SK-N-SH (cell line): ENCODE measurements around the gene MZF1. TPM values are rescaled to one million over a fixed set of nuclear protein-coding genes. Genes with fewer than 3 reads are reported as not detected.

Source experiments
- CTCF ChIA-PET: fragments of 300-600, 350-600 bp; formaldehyde crosslinking; extraction: SDS; loops from one replicate; lab custom pipeline; 2021; lab: Yijun Ruan, JAX
- POLR2A ChIA-PET: fragments of 350-600 bp; sonication (Branson Sonifier 250); formaldehyde crosslinking; extraction: SDS; loops from one replicate; lab custom pipeline; 2020; ENCODE audit warnings: antibody characterized with exemption, inconsistent platforms; lab: Yijun Ruan, JAX
- DNase-seq: peaks from one replicate; pipeline ENCODE4 v3.0.0; 2012
- H2AFZ ChIP-seq: fragments of 200-600 bp; sonication (generic); 2 replicates; pipeline ENCODE4 v1.8.1; 2016; ENCODE audit warnings: antibody characterized with exemption, mild to moderate bottlenecking, low read depth
- H3F3A ChIP-seq: fragments of 200-600 bp; sonication (generic); replicated peaks from 2 replicates; pipeline ENCODE3; 2016; ENCODE audit warnings: antibody characterized with exemption, mild to moderate bottlenecking; ENCODE audit not compliant: insufficient read depth
- H3K27ac ChIP-seq, 2 experiments: fragments of 200-500 bp in 1 of 2; fragments of 200-600 bp in 1 of 2; sonication (Bioruptor generic) in 1 of 2; sonication (generic), shearing (Covaris generic) in 1 of 2; 2 replicates each; pipeline versions ENCODE4 v1.5.1 to v1.6.1; 2014 to 2016; ENCODE audit warnings: low read depth in 2 of 2, inconsistent platforms in 1 of 2, low read length in 1 of 2, mild to moderate bottlenecking in 1 of 2, mixed read lengths in 1 of 2
- H3K27me3 ChIP-seq: fragments of 200-600 bp; sonication (generic), shearing (Covaris generic); 2 replicates; pipeline ENCODE4 v1.6.1; 2016; ENCODE audit warnings: mixed run types; ENCODE audit not compliant: insufficient read depth
- H3K36me3 ChIP-seq, 2 experiments: fragments of 200-500 bp in 1 of 2; fragments of 200-600 bp in 1 of 2; sonication (Bioruptor generic) in 1 of 2; sonication (generic) in 1 of 2; replicated peaks in 1 of 2; 2 replicates each; pipeline versions ENCODE3 to v1.5.1; 2014 to 2016; ENCODE audit warnings: low read length in 1 of 2, mild to moderate bottlenecking in 1 of 2; ENCODE audit not compliant: insufficient read depth in 2 of 2, control insufficient read depth in 1 of 2
- H3K4me1 ChIP-seq, 2 experiments: fragments of 200-500 bp in 1 of 2; fragments of 200-600 bp in 1 of 2; sonication (Bioruptor generic) in 1 of 2; sonication (generic), shearing (Covaris generic) in 1 of 2; 2 replicates each; pipeline versions ENCODE4 v1.5.1 to v1.6.1; 2014 to 2016; ENCODE audit warnings: low read depth in 1 of 2, low read length in 1 of 2, mixed run types in 1 of 2; ENCODE audit not compliant: insufficient read depth in 2 of 2, control insufficient read depth in 1 of 2
- H3K4me2 ChIP-seq: fragments of 200-600 bp; sonication (generic), shearing (Covaris generic); 2 replicates; pipeline ENCODE4 v1.6.1; 2017; ENCODE audit warnings: mixed run types
- H3K4me3 ChIP-seq, 2 experiments: fragments of 200-500 bp in 1 of 2; fragments of 200-600 bp in 1 of 2; sonication (Bioruptor generic) in 1 of 2; sonication (generic), shearing (Covaris generic) in 1 of 2; 2 replicates each; pipeline versions ENCODE4 v1.5.1 to v1.8.1; 2014 to 2016; ENCODE audit warnings: low read depth in 2 of 2, inconsistent platforms in 1 of 2, low read length in 1 of 2, mild to moderate bottlenecking in 1 of 2, mixed read lengths in 1 of 2, moderate library complexity in 1 of 2
- H3K79me2 ChIP-seq: fragments of 200-600 bp; sonication (generic); 2 replicates; pipeline ENCODE4 v1.8.1; 2017; ENCODE audit warnings: mild to moderate bottlenecking; ENCODE audit not compliant: insufficient read depth
- H3K9ac ChIP-seq: fragments of 200-600 bp; sonication (generic); 2 replicates; pipeline ENCODE4 v1.6.1; 2017; ENCODE audit warnings: mixed run types
- H3K9me2 ChIP-seq: fragments of 200-600 bp; sonication (generic); 2 replicates; pipeline ENCODE4 v1.6.1; 2017; ENCODE audit warnings: mixed run types
- H3K9me3 ChIP-seq: fragments of 200-600 bp; sonication (generic); 2 replicates; pipeline ENCODE4 v1.6.1; 2017; ENCODE audit warnings: mixed run types, mild to moderate bottlenecking, moderate library complexity
- H4K20me1 ChIP-seq: fragments of 200-600 bp; sonication (generic); 2 replicates; pipeline ENCODE4 v1.6.1; 2017; ENCODE audit warnings: mild to moderate bottlenecking, mixed run types; ENCODE audit not compliant: insufficient read depth
- EZH2phosphoT487 ChIP-seq: fragments of 200-600 bp; sonication (generic); IDR thresholded peaks from 2 replicates; pipeline ENCODE4 v1.6.1; 2017; ENCODE audit warnings: low read depth, mixed run types, mild to moderate bottlenecking, antibody characterized with exemption, moderate library complexity, borderline replicate concordance
- FOSL2 ChIP-seq: IDR thresholded peaks from 2 replicates; pipeline ENCODE4 v1.4.0; 2012; ENCODE audit warnings: low read depth, mild to moderate bottlenecking, moderate library complexity, borderline replicate concordance
- GABPA ChIP-seq: IDR thresholded peaks from 2 replicates; pipeline ENCODE4 v1.4.0; 2012; ENCODE audit warnings: low read depth, mild to moderate bottlenecking
- JUND ChIP-seq: IDR thresholded peaks from 2 replicates; pipeline ENCODE4 v1.4.0; 2012
- MEF2A ChIP-seq: IDR thresholded peaks from 2 replicates; pipeline ENCODE4 v1.4.0; 2012; ENCODE audit warnings: low read depth, borderline replicate concordance
- NFIC ChIP-seq: IDR thresholded peaks from 2 replicates; pipeline ENCODE4 v1.4.0; 2012; ENCODE audit warnings: borderline replicate concordance
- NRF1 ChIP-seq: IDR thresholded peaks from 2 replicates; pipeline ENCODE4 v1.6.1; 2012; ENCODE audit warnings: low read depth, mild to moderate bottlenecking, low read length
- POLR2AphosphoS5 ChIP-seq: IDR thresholded peaks from 2 replicates; pipeline ENCODE4 v1.6.1; 2012; ENCODE audit warnings: low read depth, low read length
- RCOR1 ChIP-seq: fragments of 150-350 bp; IDR thresholded peaks from 2 replicates; pipeline ENCODE4 v1.6.1; 2017; ENCODE audit warnings: antibody characterized with exemption, low read length
- RFX5 ChIP-seq: IDR thresholded peaks from 2 replicates; pipeline ENCODE4 v1.6.1; 2012; ENCODE audit warnings: mild to moderate bottlenecking, improper control_type of control experiment, low read length
- SMC3 ChIP-seq: IDR thresholded peaks from 2 replicates; pipeline ENCODE4 v1.6.1; 2012; ENCODE audit warnings: low read depth, low read length, improper control_type of control experiment
- TAF1 ChIP-seq: IDR thresholded peaks from 2 replicates; pipeline ENCODE4 v1.6.1; 2012; ENCODE audit warnings: low read depth, mild to moderate bottlenecking, low read length, moderate library complexity, borderline replicate concordance
- TCF12 ChIP-seq: IDR thresholded peaks from 2 replicates; pipeline ENCODE4 v1.4.0; 2012
- ZBTB33 ChIP-seq: IDR thresholded peaks from 2 replicates; pipeline ENCODE4 v1.4.0; 2012; ENCODE audit warnings: low read depth, borderline replicate concordance
- WGBS: methylation state at CpG from one replicate; pipeline ENCODE4 v1.1.6; 2017; ENCODE audit warnings: low lambda C conversion rate; 5-methylcytosine and 5-hydroxymethylcytosine counted together
- polyA plus RNA-seq, 3 experiments: library from polyadenylated mRNA; depleted of rRNA; stranded (reverse); fragments of >200 nt; gene quantifications; 2 replicates each; pipeline ENCODE4 v1.2.3, GENCODE V29; 2012
- TF ChIP-seq, protein P1 (sequence below): IDR thresholded peaks from 2 replicates; pipeline ENCODE4 v1.4.0; 2012; ENCODE audit warnings: low read depth

The MZF1 gene
- polyA plus RNA-seq, 1 of the 3 experiments (the other 2 are of a cell fraction), result 31.8 TPM

DNA sequence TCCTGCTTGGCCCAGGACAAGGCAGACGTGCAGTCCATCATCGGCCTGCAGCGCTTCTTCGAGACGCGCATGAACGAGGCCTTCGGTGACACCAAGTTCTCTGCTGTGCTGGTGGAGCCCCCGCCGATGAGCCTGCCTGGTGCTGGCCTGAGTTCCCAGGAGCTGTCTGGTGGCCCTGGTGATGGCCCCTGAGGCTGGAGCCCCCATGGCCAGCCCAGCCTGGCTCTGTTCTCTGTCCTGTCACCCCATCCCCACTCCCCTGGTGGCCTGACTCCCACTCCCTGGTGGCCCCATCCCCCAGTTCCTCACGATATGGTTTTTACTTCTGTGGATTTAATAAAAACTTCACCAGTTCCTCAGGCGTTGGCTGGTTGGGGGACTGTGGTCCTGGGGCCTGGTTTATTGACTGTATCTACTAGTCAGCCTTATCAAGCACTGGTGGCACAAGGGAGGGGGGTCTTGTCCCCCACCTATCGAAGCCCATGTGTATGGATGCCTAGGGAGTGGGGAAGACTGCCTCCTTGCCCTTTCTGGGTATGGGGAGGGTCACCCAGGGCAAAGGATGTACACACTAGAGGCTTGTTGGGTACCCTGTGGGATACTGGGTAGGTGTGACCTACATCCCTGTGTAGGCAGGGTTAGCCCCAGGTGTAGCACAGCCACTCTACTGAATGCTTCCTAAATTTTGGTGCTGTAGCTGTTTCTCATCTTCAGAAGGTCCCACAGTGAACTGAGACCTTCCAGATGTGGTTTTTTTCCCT lies 22.6 kb downstream of the MZF1 start:
- no peak overlapping the region for H3K9ac ChIP-seq
- H3K79me2 ChIP-seq, result peaks cover 63% of the 10 kb centered on the region
- H3K27ac ChIP-seq, result no peak overlapping the region; a peak in 1 of 4 replicates
- H3K4me1 ChIP-seq, result peaks cover 18 to 36% of the 10 kb centered on the region in 2 experiments; a peak in 3 of 4 replicates
- ChIA-PET CTCF (interaction anchor here (9.1 kb wide), 1 partner anchor 31 kb away, joined by 81 read pairs; the partner anchor contains the start of gene ZBTB45), POLR2A (interaction anchor here (1.0 kb wide), 1 partner anchor 11 kb away, joined by 3 read pairs; no protein-coding TSS in a partner anchor)
- peaks cover 56% of the 10 kb centered on the region for H3F3A ChIP-seq
- no peaks in the 10 kb centered on the region for H3K9me2 ChIP-seq
- no peak overlapping the region for H2AFZ ChIP-seq
- no peaks in the 10 kb centered on the region for H3K9me3 ChIP-seq
- peaks cover 50 to 73% of the 10 kb centered on the region in 2 experiments for H3K36me3 ChIP-seq
- WGBS, result 87% methylated on average over 9 of the region's 13 CpGs
- H4K20me1 ChIP-seq, result peaks cover 47% of the 10 kb centered on the region
- TF ChIP-seq SMC3 (no peak), JUND (no peak), GABPA (no peak), MEF2A (no peak), RCOR1 (no peak), TCF12 (no peak), RFX5 (no peak), POLR2AphosphoS5 (no peak; the same call in 1 of the 2 replicates), FOSL2 (no peak), NFIC (no peak), TAF1 (no peak), EZH2phosphoT487 (no peak), ZBTB33 (no peak)
- TF ChIP-seq, protein P1, sequence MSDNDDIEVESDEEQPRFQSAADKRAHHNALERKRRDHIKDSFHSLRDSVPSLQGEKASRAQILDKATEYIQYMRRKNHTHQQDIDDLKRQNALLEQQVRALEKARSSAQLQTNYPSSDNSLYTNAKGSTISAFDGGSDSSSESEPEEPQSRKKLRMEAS, result no peak
- DNase-seq, result no peak
- no peak overlapping the region for H3K4me2 ChIP-seq
- no peak overlapping the region for H3K4me3 ChIP-seq
- H3K27me3 ChIP-seq, result no peaks in the 10 kb centered on the region

DNA sequence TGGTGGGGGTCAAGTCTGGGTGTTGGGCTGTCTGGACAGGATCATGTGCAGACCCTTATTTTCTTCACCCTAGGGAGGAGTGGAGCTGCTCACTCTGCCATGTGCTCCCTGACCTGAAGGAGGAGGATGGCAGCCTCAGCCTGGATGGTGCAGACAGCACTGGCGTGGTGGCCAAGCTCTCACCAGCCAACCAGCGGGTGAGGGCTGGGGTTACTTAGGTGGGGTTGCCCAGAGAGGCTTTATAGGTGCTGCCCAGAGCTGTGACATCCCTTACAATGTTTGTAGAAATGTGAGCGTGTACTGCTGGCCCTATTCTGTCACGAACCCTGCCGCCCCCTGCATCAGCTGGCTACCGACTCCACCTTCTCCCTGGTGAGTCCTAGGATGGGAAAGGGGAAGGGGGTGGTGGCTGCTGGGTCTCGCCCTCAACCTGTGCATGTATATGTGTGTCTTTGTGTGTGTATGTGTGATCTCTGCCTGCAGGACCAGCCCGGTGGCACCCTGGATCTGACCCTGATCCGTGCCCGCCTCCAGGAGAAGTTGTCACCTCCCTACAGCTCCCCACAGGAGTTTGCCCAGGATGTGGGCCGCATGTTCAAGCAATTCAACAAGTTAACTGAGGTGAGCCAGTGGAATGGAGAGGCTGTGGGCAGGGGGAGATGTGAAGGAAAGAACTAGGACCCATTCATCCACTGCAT lies 23.3 kb downstream of the MZF1 start:
- H3K4me2 ChIP-seq, result no peak overlapping the region
- peaks cover 67% of the 10 kb centered on the region for H3K79me2 ChIP-seq
- ChIA-PET POLR2A (interaction anchor here (0.6 to 1.1 kb wide), 2 partner anchors 10 to 161 kb away, joined by 5 read pairs; no protein-coding TSS in a partner anchor), CTCF (interaction anchor here (9.1 kb wide), 1 partner anchor 31 kb away, joined by 81 read pairs; the partner anchor contains the start of gene ZBTB45)
- TF ChIP-seq NRF1, result no peak
- no peak for DNase-seq
- peaks cover 54% of the 10 kb centered on the region for H4K20me1 ChIP-seq
- H3F3A ChIP-seq, result peaks cover 51% of the 10 kb centered on the region
- H2AFZ ChIP-seq, result no peak overlapping the region
- H3K27ac ChIP-seq, result no peak overlapping the region; a peak in 1 of 4 replicates
- no peak overlapping the region for H3K4me3 ChIP-seq
- no peaks in the 10 kb centered on the region for H3K27me3 ChIP-seq
- no peaks in the 10 kb centered on the region for H3K9me3 ChIP-seq
- peaks cover 45 to 74% of the 10 kb centered on the region in 2 experiments for H3K36me3 ChIP-seq
- WGBS, result 98% methylated on average over 8 of the region's 11 CpGs
- no peak overlapping the region for H3K9ac ChIP-seq
- H3K9me2 ChIP-seq, result no peaks in the 10 kb centered on the region
- H3K4me1 ChIP-seq, result peaks cover 15 to 34% of the 10 kb centered on the region in 2 experiments; a peak in 3 of 4 replicates
